Glomerular visceral epithelial cell (primary cell): ENCODE measurements around the gene RBM17.
A peak's percentile ranks its signal among the peaks of the same experiment; 100 is the strongest.
"Not testable (repeated sequence)": the region's sequence is repeated elsewhere in the genome, so short reads cannot be mapped to it uniquely, and the experiment has no call there.

Source experiments
- DNase-seq: peaks from one replicate; pipeline ENCODE4 v3.0.0-alpha.2; 2016; ENCODE audit errors: extremely low spot score

Gene RBM17, protein sequence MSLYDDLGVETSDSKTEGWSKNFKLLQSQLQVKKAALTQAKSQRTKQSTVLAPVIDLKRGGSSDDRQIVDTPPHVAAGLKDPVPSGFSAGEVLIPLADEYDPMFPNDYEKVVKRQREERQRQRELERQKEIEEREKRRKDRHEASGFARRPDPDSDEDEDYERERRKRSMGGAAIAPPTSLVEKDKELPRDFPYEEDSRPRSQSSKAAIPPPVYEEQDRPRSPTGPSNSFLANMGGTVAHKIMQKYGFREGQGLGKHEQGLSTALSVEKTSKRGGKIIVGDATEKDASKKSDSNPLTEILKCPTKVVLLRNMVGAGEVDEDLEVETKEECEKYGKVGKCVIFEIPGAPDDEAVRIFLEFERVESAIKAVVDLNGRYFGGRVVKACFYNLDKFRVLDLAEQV

DNA sequence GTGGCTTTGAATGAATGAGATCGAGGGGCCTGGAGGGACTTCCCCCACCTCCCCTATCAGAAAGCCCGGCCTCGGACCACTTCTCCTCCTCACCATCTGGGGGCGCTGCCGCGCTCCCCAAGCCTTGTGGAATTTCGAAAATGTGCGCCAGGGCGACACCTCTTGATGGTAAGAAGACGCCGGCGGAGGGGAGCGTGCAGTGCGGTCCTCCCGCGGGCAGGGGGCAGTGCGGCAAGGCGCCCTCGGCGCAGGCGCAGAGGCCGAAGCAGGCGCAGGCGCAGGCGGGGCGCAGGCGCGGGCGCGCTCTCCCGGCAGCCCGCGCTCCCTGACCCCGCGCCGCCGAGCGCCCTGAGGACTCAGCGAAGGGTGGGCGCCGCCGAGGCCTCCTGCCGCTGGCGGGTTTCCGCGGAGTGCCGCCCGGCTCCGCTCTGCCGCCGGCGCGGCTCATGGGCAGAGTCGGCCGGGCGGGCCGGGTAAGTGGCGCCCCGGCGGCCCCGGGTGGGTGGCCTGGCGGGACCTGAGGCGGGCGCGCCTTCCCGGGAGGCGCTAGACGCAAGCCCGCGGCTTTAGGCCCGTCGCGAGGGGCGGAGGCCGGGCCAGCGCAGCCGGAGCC is at the start of gene RBM17:
RBM17 (plus strand) TSS at position 314 of the 613 bp plus-strand sequence. CDS start 8,032 bp downstream, outside the sequence.
- DNase-seq, result peak; percentile 98

DNA sequence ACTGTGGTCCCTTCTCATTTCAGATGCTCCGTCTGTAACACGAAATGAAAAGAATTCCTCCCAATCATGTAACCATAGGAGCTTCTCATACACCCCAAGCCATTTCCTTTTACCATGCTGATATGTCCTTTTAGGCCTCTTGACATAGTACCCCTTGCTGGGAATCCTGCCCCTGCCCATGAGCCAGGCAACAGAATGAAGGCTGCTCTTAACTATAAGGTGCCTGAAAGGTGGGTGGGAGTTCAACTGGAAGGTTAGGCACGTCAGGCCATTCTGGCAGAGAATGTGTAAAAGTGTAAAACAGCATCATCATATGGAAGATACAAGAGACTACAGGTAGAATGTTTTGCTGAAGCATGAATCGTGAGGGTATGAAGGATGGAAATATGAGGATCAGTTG is 49.1 kb upstream of the RBM17 start:
- DNase-seq, result no peak

DNA sequence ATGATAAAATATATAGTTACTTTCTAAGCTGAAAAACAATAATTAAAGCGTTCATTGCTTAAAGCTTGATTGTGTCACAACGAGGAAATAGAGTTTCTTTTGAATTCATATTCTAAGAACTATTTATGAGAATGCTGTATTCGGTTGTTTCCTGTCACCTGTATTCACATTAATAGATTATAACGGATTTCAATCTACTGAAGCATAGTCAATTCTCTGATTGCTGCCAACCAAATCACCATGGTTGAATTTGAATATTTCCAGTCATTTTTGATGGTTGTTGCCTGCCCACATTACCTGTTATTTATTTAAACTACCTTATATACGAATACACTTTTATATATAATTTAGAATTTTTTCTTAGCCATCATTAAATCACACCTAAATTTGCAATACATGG is 48.6 kb upstream of the RBM17 start:
- DNase-seq, result no peak

DNA sequence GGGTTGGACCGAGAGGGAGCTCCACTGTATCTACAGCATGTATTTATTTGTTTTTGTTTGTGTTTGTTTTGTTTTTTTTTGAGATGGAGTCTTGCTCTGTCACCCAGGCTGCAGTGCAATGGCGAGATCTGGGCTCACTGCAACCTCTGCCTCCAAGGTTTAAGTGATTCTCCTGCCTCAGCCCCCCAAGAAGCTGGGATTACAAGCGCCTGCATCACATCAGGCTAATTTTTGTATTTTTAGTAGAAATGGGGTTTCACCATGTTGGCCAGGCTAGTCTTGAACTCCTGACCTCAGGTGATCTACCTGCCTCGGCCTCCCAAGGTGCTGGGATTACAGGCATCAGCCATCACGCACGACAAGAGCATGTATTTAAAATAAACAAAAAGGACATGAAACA is 45.5 kb upstream of the RBM17 start:
- not testable (repeated sequence) for DNase-seq

DNA sequence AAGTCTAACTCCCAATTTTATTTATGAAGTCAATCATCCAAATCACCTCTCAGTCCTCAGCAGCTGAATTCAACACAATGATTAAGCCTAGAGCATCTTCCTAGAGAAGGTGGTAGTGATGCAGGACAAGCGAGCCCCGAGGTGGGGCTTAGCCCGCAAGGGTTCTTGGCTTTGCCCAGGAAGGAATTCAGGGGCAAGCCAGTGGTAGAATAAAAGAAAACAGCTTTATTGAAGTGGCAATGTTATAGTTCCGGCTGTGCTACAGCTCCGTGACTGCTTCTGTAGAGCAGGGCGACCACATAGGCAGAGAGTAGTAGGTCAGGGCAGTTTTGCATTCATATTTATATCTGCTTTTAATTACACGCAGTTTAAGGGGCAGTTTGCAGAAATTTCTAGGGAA is 44.8 kb upstream of the RBM17 start:
- DNase-seq, result no peak

DNA sequence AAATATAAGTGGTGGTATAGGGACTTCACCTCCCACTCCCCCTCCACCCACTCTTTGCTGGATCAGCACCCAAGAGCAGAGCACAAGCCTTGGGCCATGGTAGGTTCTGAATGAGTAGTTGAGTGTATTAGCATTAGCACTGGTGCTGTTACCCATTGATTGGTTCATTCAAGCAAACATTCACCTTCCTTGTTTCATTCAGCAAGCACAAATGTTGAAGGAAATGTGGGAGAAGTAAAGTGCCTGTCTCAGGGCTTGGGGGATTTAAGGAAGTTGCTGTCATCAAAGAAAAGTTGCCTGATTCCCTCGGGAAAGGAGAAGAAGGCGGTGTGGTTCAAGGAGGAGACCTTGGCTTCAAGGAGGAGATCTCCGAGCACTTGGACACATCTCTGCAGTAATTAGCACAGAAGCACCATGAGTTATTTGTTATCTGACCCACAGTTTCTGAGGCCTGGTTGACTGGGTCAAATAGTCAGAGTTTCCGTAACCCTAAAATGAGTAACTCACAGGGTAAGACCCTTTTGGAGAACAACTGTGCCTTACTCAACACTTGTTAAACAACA is 44.0 kb upstream of the RBM17 start:
- DNase-seq, result no peak

DNA sequence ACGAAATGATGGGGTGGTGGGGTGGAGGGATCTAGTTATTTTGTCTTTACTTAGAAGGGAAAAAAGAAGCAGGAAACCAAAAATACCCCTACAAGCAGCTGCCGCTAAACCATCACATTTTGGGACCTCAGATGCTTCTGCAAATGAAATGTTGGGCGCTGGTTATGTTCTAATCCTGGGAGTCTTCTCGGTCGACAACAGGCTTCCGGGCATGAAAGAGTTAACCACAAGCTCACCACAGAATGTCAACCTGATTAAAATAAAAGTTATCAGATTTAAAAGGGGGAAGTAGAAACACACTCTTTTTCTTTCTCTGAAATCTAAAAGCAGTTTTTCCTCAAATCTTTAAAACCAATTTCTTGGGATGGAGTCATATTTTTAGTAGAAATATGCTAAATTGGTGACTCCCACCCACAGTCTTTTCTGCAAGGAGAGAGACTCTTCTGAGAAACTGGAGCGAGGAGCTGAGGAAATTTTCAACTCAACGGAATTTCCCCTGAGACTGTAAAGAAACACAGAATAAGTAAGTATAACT is 43.5 kb upstream of the RBM17 start:
- no peak for DNase-seq

DNA sequence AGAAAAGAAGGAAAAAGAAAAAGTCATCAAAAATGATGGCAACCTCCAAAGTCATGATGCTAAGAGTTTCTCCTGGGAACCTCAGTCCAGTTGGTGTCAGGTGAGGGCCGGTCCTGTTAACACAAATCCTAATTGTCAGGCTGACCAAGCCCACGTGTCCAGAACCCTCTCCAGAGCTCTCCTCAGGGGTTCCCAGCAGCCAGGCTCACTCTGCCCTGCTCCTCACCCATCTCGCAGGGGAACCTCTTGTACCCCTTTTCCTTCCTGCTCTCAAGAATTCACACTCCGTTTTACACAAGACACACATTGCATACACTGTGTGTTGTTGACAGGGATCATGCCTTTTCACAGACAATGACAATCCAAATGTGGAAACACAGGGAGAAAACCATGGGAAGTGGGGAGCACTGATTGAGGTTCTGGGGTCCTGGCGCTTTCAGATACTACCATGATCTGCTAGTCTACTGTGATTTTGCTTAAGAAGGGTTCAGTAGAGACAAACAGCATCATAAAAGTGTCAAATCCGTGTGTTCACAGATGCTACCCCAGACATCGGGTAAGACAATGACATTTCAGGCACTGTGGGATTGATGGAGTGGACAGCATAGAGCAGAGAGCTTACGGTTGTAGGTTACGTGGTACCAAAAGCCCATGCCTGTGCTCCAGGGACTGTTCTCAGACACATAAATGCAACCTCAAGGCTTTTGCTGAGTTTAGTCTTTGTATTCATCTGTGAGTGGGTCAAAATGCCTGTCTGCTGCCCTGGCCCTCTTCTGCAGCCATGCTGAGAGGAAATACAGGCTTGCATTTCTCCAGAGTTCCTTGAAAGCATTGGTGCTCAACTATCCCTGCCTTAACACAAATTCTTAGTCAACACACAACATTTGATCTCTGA is 42.7 kb upstream of the RBM17 start:
- DNase-seq, result no peak

DNA sequence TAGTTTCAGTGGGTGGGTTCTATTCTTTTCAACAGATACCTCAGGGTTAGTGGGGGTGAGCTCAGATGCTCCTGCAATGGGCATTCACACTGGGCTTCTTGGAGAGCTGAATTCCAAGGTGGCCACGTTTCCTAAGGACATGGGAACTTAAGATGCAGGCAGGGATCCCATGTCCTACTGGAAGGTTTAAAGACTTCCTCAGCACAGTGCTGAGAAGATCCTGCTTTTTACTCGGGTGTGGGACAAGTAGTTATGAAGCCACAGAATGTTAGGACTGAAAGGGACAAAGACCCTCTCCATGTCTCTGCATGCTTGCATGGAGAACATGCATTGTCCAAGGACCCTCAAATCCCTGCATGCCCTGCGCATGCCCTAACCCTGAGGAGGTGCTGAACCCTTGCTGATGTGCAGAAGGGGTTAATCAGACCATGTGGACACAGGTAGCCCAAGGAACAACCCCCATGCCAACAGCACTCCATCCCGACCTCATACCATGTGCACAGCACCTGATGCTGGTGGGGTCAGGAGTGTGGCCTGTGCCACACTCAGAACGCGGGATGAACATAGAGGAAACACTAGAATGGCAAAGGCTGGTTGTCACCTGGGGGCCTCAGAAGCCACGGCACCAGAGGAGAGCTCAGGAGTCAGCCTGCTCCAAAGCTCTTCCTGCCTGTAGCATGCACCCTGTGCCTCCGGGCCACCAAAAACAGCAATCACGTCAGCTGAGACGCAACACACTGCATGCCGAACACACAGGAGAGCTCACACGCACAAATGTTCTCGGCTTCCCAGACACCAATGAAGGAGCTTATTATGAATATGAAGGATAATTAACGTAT is 41.8 kb upstream of the RBM17 start:
- no peak for DNase-seq

DNA sequence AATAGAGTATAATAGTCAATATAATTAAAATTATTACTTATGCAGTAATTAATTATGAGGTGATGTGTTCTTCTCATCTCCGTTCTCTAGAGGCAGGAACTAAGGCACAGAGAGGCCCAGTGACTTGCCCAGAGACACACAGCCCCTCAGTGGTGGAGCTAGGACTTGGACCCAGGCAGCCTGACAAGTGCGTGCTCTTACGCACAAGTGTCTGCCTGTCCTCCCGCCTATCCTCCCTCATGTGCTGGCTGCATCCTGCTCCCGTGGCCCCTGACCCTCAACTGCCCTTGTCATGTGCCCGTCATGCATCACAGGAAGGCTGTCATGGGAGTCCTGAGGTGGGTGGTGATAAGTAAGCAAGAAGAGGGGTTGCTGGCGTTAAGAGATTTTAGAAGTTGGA is 41.0 kb upstream of the RBM17 start:
- DNase-seq, result no peak

DNA sequence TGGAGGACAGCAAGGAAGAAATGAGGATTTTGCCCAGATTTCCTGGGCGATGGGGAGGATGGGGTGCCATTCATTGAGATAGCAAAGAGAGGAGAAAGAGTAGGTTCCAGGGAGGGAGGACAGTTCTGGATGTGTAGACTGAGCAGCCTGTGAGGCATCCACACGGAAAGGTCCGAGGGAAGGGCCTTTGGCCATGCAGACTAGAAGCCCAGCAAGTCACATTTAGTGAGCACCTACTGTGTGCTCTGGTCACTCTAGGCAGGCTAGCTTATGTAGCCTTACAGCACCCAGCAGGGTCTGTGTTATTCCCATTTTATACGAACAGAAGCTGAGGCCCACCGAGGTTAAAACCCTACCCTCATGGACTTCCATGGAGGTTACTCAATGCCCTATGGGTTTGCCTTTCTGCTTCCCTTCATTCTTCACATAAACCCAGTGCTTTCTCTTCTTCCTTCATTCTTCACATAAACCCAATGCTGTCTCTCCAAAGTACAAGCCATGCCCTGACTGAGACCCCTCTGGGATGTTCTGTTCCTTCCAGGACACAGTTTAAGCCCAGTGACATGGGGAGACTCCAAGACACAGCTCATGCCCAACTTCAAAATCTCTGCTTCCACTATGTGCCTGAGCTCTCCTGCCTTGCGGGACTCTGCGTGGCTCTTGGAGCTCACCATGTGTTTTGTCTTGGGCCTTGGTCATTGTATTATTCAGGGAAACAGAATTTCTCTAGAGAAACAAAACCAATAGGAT is 40.4 kb upstream of the RBM17 start:
- no peak for DNase-seq

DNA sequence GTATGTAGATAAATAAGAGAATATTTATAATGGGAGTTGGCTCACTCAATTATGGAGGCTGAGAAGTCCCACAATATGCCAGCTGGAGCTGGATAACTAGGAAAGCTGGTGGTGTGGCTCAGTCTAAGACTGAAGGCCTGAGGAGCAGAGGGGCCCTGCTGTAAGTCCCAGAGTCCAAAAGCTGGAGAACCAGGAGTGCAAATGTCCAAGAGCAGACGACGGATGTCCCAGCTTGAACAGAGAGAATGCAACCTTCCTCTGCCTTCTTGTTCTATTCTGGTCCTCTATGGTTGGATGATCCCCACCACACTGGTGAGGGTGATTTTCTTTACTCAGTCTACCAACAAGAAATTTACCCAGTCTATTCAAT is 39.8 kb upstream of the RBM17 start:
- no peak for DNase-seq

DNA sequence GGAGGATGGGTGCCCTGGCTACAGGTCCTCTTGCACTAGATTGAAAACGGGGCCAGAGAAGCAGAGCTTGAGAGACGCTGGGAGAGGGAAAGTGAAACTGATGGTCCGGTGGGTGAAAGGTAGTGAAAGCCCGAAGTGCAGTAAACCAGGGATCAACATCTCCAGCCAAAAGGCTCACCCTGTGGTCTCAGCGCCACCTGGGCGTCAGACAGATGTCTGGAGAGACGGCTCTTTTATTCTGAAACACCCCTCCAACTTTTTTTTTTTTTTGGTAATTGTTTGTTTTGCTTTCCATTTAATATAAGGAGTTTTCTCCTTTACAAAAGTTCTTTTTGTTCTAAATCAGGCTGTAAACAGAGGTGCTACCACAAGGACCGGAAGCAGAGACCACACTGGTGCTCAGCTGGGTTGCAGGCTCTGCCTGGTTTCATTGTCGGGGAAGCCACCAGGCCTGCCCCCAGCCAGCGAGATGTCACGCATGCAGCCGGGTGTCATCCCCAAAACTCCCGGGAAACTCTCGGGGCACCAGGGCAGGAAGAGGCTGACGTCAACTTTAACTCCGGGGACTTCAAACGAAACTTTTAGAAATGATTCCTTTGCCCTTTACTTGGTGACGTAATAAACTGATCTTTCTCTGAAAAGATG is 37.9 kb upstream of the RBM17 start:
- peak; percentile 62 for DNase-seq

DNA sequence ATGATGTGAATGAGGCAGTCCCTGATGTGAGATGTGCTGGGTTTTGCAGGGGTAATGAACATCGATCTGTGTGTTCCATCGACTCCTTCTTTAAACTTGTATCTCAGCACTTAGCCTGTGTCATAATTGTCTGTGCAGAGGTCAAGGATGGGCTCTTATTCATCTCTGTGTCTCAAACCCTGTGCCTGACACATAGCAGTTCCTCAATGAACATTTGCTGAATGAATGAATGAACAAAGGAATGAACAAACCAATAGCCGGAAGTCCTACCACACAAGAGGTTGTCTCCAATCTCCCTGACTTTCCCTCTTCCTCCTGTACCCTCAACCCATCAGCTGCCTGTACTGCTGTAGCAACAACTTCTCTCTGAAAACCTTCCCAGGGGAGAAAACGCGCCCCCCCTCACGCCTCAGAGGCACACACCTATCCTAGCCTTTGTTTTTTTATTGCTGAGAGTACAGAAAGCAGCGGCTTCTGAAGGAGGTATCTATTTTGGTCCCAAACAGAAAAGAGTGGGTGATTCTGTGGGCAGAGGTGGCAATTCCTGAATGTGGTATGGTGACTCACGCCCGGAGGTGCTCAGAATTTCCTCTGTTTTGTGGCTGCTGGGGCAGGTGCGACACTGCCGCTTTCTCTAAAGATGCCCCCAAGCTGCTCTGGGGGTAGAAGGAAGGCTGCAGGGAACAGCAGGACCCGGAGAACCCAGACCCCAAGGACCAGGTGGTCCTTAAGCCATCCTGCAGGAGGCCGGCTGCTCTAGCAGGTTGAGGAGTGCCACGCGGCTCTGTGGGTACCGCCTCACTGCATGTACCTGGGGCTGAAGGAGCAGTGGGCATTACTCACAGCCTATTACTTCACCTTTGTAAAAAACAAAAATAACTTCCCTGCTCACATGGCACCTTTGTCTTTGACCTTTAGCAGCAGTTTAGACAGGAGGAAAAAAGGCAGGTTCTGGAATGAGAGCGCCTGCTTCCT is 36.3 kb upstream of the RBM17 start:
- DNase-seq, result no peak

DNA sequence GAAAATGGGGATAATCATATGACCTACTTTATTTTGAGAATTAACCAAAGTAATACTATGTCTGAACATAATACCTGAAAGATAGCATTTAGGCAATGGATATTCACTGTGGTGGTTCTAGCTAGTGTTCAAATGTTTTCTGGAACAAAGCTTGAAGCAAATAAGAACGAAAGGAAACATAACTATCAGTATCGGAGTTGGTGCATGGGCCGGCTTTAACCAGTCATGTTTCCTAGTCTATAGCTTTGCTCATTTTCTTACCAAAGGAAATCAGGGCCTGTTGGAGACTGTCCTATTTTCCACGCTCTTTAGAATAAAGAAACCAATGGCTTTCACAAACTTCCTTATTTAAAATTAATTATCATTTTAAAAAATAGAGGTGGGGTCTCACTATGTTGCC is 35.5 kb upstream of the RBM17 start:
- no peak for DNase-seq

DNA sequence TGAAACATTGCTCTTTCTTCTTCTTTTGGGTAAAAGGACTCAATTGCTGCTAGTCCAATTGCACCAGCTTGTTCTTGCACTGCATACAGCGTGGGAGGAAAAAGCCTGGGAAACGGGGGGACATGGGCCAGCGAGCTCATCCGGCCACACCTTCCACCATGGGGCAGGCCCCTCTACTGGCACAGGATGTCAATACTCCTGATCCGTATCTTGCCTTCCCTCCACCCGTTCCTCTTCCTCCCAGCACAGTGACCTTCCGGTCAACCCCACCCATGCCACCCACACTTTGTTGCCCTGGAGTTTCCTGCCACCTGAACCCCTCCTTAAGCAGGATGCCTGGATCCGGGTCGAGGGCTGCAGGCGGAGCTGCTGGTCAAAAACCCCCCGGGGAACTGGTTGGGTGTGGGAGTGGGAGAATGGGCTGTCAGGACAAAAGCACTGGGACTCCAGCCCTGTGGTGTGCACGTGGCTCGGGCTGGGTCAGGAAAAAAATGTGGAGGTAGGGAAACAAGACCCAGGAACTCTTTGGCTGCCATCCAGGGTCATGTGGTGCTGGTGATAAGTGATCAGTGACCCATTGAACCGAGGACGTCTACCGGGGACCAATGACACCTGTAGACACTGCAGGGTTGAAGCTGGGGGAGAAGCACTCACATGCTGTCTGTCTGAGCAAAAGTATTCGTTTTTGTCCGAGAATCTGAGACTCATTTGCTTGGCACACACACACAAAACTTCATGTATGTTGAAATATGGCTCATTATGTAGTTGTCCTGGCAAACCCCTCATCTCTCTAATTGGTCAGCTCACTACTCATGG is 34.8 kb upstream of the RBM17 start:
- DNase-seq, result peak; percentile 11

DNA sequence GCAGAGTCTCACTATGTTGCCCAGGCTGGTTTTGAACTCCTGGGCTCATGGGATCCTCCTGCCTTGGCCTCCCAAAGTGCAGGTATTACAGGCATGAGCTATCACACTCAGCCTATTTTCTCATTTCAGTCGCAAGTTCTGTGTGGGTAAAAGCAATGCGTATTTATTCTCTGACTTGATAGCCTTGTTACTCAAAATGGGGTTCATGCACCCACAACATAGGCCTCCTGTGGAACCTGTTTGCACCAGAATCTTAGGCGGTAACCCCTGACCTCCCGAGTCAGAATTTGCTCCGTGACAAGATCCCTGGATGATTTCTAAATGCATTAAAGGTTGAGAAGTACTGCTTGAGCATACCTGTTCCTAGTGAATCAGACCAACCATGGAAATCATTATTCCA is 34.0 kb upstream of the RBM17 start:
- DNase-seq, result no peak

DNA sequence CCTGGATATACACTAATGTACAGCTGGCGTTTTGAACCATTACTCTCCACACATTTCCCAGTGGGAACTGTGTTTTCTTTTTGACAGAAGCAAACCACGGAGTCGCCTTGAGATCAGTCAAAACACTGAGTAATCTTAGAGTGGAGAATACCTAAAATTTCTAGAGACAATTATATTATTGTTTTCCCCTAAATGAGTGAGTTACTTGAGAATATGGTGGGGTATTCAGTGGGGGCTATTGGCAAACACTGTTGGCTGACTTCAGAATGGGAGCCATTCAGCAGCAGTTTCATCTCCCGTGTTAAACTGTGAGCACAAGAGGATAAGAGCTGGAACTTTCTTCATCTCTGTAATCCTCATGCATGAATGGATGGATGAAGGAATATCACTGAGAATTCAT is 32.9 kb upstream of the RBM17 start:
- DNase-seq, result no peak
